ENCODE measurements around the gene CTDSPL2.

DNA sequence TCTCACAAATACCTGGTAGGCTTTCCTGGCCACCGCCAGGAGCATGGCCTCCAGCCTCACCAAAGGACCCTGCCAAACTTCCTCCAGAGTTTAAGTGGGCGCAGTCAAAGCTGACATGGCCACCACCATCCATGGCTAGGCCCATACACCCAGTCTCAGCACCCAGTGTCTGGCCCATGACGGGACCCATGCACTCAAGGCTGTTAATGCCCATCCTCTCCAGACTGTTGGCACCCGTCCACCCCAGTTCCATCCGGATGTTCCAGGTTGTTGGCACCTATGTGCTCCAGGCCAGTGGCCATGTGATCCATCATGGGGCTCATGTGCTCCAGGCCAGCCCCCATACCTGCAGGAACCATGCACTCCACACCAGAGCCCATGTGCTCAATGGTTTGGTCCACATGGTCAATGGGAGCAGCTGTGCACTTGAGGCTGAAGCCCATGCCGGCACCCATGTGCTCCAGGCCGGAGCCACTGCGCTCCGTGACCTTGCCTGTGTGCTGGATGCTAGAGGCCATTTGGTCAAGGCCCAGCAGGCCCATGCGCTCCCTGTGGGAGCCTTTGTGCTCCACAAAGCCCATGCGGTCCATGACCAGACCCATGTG lies 20.4 kb downstream of the CTDSPL2 start:
- TF ChIP-seq EZH2 (IDR thresholded peaks at IDR 0.05; ENCODE audit: borderline replicate concordance, low read length) = no peak
- TF ChIP-seq, protein P1, sequence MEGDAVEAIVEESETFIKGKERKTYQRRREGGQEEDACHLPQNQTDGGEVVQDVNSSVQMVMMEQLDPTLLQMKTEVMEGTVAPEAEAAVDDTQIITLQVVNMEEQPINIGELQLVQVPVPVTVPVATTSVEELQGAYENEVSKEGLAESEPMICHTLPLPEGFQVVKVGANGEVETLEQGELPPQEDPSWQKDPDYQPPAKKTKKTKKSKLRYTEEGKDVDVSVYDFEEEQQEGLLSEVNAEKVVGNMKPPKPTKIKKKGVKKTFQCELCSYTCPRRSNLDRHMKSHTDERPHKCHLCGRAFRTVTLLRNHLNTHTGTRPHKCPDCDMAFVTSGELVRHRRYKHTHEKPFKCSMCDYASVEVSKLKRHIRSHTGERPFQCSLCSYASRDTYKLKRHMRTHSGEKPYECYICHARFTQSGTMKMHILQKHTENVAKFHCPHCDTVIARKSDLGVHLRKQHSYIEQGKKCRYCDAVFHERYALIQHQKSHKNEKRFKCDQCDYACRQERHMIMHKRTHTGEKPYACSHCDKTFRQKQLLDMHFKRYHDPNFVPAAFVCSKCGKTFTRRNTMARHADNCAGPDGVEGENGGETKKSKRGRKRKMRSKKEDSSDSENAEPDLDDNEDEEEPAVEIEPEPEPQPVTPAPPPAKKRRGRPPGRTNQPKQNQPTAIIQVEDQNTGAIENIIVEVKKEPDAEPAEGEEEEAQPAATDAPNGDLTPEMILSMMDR (conservative IDR thresholded peaks at IDR 0.05 in 1 of 2, IDR thresholded peaks at IDR 0.05 in 1 of 2; ENCODE audit: extremely low read depth in 1 of 2, insufficient read depth in 1 of 2, low read depth in 1 of 2, low read length in 2 of 2) = no peak

All from mammary epithelial cell (primary cell).